Measurements from ENCODE around the gene TMEM234. TPM values are rescaled to one million over a fixed set of nuclear protein-coding genes. Genes with fewer than 3 reads are reported as not detected.
"Not testable (repeated sequence)": the region's sequence is repeated elsewhere in the genome, so short reads cannot be mapped to it uniquely, and the experiment has no call there.

Gene TMEM234
- total RNA-seq = 10 to 100 TPM in 2 of 4 donors, 1 to 10 TPM in 2; 7.7 to 18.7 (median 12.6) TPM

DNA sequence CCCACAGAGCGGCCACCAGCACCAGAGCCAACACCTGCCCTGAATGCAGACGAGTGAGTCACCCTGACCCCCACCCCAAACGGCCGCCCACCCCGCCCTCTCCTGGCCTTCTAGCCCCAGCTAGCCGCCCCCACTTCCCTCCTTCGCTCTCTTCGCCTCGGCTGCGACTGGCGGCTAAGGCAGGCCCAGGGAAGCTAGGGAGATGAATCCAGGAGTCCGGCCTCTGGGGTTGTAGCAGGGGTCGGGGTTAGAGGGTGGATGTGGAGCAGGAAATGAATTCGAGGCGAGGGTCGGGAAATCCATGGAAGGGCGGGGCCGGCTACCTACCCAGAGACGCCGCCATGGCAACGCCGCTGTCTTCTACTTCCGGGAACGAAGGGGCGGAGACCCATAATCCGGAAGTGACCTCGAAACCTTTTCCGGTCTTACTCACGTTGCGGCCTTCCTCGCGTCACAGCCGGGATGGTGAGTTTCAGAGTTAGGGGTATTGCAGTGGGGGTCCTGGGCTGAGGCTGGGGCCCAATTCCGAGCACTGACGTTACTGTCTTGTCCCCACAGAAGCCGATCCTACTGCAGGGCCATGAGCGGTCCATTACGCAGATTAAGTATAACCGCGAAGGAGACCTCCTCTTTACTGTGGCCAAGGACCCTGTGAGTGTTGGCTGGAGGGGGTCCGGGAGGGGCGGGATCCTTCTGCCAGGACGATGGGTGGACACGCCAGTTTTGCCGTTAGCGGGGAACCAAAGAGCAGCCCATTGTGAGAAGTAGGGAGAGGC, at the start of gene TMEM234, which contains the start of gene EIF3I:
TMEM234 (minus strand) TSS at position 374 of the 776 bp plus-strand sequence; CDS start at position 343, 31 bp downstream.
EIF3I (plus strand) TSS at position 428 of the 776 bp plus-strand sequence; CDS start at position 463, 35 bp downstream.
- Histone ChIP-seq H3K4me1 (peaks cover 33% of the 10 kb centered on the region), H3K27ac (peak within 1 kb of the TSS; percentile 88), H3K27me3 (no peaks in the 10 kb centered on the region), H3K9me3 (no peaks in the 10 kb centered on the region), H3K36me3 (peaks cover 46% of the 10 kb centered on the region), H3K4me3 (peak within 1 kb of the TSS; percentile 59)
- peak; percentile 97 to 98 for DNase-seq (ENCODE audit: low spot score in 2 of 2)
- WGBS = under 1% methylated on average over 39 of the region's 46 CpGs
- TF ChIP-seq POLR2A (IDR thresholded peaks at IDR 0.05) = peak; percentile 71 to 83
- TF ChIP-seq EP300 (IDR thresholded peaks at IDR 0.05) = no peak
- peak; percentile 64 to 94 (median 80) for TF ChIP-seq POLR2AphosphoS5 (IDR thresholded peaks at IDR 0.05)

DNA sequence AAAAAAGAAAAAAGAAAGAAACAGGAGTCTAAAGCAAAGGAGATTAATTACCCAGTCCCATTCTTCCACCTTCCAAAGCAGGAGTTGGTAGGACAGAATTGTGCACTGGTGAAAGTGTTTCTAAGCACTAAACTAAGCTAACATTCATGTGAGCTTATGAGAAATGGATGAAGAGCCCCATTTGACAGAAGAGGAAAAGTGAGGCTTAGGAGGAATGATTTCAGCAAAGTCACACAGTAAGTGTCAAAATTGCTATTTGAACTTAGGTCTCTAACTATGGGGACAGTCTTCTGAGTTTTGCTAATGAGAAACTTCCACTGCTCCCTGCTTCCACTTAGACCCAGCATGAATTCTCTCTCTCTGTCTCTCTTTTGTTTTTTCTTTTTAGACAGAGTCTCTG, 47.6 kb upstream of the TMEM234 start:
- TF ChIP-seq POLR2A (IDR thresholded peaks at IDR 0.05) = no peak
- TF ChIP-seq, protein P1, sequence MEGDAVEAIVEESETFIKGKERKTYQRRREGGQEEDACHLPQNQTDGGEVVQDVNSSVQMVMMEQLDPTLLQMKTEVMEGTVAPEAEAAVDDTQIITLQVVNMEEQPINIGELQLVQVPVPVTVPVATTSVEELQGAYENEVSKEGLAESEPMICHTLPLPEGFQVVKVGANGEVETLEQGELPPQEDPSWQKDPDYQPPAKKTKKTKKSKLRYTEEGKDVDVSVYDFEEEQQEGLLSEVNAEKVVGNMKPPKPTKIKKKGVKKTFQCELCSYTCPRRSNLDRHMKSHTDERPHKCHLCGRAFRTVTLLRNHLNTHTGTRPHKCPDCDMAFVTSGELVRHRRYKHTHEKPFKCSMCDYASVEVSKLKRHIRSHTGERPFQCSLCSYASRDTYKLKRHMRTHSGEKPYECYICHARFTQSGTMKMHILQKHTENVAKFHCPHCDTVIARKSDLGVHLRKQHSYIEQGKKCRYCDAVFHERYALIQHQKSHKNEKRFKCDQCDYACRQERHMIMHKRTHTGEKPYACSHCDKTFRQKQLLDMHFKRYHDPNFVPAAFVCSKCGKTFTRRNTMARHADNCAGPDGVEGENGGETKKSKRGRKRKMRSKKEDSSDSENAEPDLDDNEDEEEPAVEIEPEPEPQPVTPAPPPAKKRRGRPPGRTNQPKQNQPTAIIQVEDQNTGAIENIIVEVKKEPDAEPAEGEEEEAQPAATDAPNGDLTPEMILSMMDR (IDR thresholded peaks at IDR 0.05) = no peak
- no peak for TF ChIP-seq POLR2AphosphoS5 (IDR thresholded peaks at IDR 0.05)
- TF ChIP-seq EP300 (IDR thresholded peaks at IDR 0.05) = no peak
- Histone ChIP-seq H3K9me3 (no peaks in the 10 kb centered on the region), H3K36me3 (no peaks in the 10 kb centered on the region), H3K4me3 (no peak overlapping the region), H3K27me3 (peaks cover 5% of the 10 kb centered on the region), H3K4me1 (no peaks in the 10 kb centered on the region), H3K27ac (no peak overlapping the region)
- no peak for DNase-seq (ENCODE audit: low spot score in 2 of 2)

DNA sequence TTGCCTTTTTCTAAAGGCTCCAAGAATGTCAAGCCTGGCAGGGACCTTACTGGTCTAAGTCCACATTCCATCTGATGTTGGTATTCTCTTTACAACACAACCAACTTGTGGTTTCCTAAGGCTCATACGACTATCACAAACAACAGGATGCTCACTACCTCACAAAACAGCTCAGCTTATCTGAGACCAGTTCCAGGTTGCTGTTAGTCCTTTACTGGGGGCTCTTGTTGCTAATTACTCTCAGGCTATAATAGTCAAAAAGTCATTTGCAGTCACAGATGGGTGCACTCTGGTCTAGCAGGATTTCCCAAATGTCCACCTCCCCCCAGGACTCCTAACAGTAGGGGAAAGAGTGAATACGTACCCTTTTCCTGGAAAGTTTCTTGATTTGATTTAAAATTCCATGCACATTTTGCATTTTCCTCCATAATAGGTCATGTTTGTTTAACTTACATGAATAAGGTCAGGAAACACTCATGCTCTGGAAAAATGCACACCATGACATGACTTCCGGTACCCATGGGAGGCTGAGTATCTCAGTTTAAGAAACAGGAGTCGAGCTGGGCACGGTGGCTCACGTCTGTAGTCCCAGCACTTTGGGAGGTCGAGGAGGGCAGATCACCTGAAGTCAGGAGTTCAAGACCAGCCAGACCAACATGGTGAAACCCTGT, 44.9 kb upstream of the TMEM234 start:
- no peak overlapping the region for H3K4me3 ChIP-seq
- H3K4me1 ChIP-seq = no peaks in the 10 kb centered on the region
- DNase-seq (ENCODE audit: low spot score in 2 of 2) = no peak
- no peak overlapping the region for H3K27ac ChIP-seq
- 73% methylated on average over 7 of the region's 7 CpGs for WGBS
- TF ChIP-seq POLR2A (IDR thresholded peaks at IDR 0.05) (no peak), POLR2AphosphoS5 (IDR thresholded peaks at IDR 0.05) (no peak), EP300 (IDR thresholded peaks at IDR 0.05) (no peak)
- TF ChIP-seq, protein P1 (IDR thresholded peaks at IDR 0.05) = no peak
- no peaks in the 10 kb centered on the region for H3K36me3 ChIP-seq
- H3K9me3 ChIP-seq = no peaks in the 10 kb centered on the region
- no peaks in the 10 kb centered on the region for H3K27me3 ChIP-seq

DNA sequence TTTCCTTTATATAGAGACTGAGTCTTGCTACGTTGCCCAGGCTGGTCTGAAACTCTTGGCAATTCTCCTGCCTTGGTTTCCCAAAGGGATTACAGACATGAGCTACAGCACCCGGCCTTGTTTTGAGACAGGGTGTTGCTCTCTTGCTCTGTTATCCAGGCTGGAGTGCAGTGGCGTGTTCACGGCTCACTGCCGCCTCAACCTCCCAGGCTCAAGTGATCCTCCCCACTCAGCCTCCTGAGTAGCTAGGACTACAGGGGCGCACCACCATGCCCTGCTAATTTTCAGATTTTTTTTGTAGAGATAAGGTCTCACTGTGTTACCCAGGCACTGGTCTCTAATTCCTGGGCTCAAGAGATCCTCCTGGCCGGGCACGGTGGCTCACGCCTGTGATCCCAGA, 43.7 kb upstream of the TMEM234 start:
- no peaks in the 10 kb centered on the region for H3K36me3 ChIP-seq
- H3K27me3 ChIP-seq = no peaks in the 10 kb centered on the region
- no peaks in the 10 kb centered on the region for H3K9me3 ChIP-seq
- no peaks in the 10 kb centered on the region for H3K4me1 ChIP-seq
- no peak overlapping the region for H3K4me3 ChIP-seq
- TF ChIP-seq POLR2AphosphoS5 (IDR thresholded peaks at IDR 0.05) (no peak), POLR2A (IDR thresholded peaks at IDR 0.05) (no peak), EP300 (IDR thresholded peaks at IDR 0.05) (no peak)
- TF ChIP-seq, protein P1 (IDR thresholded peaks at IDR 0.05) = no peak
- no peak for DNase-seq (ENCODE audit: low spot score in 2 of 2)
- WGBS = 94% methylated on average over 9 of the region's 9 CpGs
- no peak overlapping the region for H3K27ac ChIP-seq

DNA sequence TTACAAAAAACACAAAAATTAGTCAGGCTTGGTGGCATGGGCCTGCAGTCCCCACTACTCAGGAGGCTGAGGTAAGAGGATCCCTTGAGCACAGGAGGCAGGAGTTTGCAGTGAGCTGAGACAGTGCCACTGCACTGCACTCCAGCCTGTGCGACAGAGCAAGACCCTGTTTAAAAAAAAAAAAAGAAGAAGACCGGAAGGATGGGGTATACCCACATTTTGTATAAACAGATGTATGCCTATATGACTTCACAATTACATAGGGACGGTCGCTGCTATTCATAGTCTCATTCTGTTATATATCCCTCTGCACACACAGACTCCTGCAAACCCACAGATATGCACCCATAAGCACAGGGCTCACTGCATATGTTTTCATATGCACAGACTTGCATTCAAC, 41.6 kb upstream of the TMEM234 start:
- no peaks in the 10 kb centered on the region for H3K9me3 ChIP-seq
- no peaks in the 10 kb centered on the region for H3K27me3 ChIP-seq
- H3K4me1 ChIP-seq = no peaks in the 10 kb centered on the region
- no peak for TF ChIP-seq POLR2A (IDR thresholded peaks at IDR 0.05)
- TF ChIP-seq EP300 (IDR thresholded peaks at IDR 0.05) = no peak
- WGBS = 93% methylated on average over 4 of the region's 4 CpGs
- H3K36me3 ChIP-seq = no peaks in the 10 kb centered on the region
- H3K4me3 ChIP-seq = no peak overlapping the region
- no peak for DNase-seq (ENCODE audit: low spot score in 2 of 2)
- H3K27ac ChIP-seq = no peak overlapping the region

DNA sequence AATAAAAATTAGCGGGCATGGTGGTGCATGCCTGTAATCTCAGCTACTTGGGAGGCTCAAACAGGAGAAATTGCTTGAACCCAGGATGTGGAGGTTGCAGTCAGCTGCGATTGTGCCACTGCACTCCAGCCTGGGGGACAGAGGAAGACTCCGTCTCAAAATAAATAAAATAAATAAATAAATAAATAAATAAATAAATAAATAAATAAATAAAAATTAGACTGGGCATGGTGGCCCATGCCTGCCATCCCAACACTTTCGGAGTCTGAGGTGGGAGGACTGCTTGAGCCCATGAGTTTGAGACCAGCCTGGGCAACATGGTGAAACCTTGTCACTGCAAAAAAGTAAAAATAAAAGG, 41.1 kb upstream of the TMEM234 start:
- H3K4me1 ChIP-seq; H3K36me3 ChIP-seq; H3K4me3 ChIP-seq; H3K27me3 ChIP-seq; DNase-seq (ENCODE audit: low spot score in 2 of 2); H3K27ac ChIP-seq; H3K9me3 ChIP-seq: not testable (repeated sequence)
- 93% methylated on average over 4 of the region's 4 CpGs for WGBS

Data from suprapubic skin (tissue), 4 donors.